GM18867 (cell line): ENCODE results near the gene CRIP2.

Experiments
- ATAC-seq: cut with Tn5 transposase; IDR thresholded peaks from one replicate; pipeline ENCODE4 v1.9.1; 2021; ENCODE audit warnings: mild to moderate bottlenecking, moderate library complexity; ENCODE audit not compliant: unreplicated experiment

Gene CRIP2

DNA sequence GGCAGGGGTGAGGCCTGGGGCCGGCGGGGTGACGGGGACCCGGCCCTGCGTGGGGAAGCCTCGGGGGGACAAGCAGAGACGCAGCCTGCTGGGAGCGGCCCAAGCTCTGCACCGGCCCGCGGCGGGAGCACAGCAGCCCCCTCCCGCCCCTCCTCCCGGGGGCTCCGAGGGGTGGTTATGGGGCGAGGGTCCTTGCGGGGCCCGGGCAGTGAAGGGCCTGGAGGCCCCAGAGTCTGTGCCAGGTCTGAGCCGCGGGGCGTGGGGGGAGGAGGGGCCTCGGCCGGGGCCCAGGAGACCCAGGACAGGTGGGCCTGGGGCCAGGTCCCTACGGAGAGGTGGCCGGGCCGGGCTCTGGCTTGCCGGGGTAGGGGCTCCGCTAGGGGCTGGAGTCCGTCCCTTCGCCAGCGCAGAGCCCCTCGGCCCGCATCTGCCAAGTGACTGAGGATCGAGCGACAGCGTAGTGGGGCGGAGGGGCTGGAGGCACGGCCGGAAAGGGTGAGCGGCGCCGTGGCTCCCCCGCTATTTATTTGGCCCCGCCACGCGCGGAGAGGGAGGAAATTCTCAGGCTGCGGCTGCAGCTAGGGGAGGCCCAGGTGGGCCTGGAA is 52.3 kb downstream of the CRIP2 start:
- ATAC-seq = no peak

DNA sequence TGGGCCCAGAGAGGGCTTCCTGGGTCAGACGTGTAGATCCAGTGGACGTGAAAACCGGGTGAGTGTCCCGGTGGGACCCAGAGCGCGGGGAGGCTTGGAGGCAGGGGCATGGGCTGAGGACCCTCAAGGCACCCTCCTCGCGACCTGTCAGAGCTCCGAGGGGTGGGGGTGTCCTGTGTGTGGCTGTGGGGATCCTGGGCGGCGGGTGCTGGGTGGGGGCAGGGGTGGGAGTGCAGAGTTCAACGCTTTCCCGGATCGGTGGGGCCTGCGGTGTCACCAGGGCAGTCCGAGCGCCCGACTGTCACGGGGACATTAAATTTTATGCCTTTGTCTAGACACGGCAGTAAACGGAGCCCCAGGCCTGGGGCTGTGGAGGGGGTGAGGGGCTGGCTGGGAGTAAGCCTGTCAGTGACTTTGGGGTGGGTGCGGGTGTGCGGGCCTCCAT is 52.8 kb downstream of the CRIP2 start:
- ATAC-seq = no peak

DNA sequence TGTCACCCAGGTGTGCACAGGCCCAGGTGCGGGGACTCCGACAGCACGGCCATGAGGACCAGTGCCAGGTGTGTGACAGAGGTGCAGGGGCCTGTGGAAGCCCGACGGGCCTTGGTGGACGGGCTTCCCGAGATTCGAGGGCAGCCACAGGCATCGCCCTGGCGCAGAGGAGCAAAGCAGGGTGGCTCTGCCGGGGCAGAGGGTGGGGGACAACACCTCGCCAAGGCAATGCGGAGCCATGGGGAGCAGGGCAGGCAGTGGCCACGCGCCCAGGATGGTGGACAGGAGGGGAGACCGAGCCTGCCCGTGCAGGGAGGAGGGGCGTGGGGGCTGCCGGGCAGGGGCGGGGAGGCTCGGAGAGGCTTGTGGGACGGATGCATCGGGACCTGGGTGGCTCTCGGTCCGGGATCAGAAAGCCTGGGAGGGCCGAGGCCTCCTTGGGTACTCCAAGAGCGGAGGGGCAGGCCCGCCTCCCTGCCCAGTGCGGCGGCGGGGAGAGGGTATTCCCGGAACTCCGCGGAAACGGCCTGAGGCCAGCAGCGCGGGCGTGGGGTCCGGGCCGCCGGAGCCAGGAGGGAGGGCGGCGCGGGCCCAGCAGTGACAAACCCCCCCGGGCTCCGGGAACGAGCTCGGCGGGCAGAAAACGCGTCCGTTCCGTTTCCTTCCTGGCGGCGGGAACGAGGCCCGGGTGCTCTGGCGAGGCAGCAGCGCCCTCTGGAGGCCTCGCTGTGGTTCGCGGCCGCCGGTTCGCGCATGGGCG is 53.4 kb downstream of the CRIP2 start:
- peak; percentile 55 for ATAC-seq

- no peak for ATAC-seq
Observed at GRCh38 chr14:105528586-105529318, 54.1 kb downstream of the CRIP2 start.

GRCh38 chr14:105529319-105529568 is 54.6 kb downstream of the CRIP2 start:
- no peak for ATAC-seq
